Measurements from ENCODE around the gene ZBTB20. TPM values are rescaled to one million over a fixed set of nuclear protein-coding genes. Genes with fewer than 3 reads are reported as not detected.

The ZBTB20 gene
- polyA plus RNA-seq, 1 donor, result 1.1 TPM

GRCh38 chr3:115071601-115072000, 75.5 kb downstream of the ZBTB20 start:
- Histone ChIP-seq H3K36me3 (ENCODE audit: control insufficient read depth, insufficient read depth, low read length) (peaks cover 2% of the 10 kb centered on the region), H3K4me3 (ENCODE audit: low read length) (no peak overlapping the region), H3K9me3 (ENCODE audit: control insufficient read depth, low read depth, low read length) (no peaks in the 10 kb centered on the region), H3K4me1 (ENCODE audit: control insufficient read depth, insufficient read depth, low read length) (peaks cover 4% of the 10 kb centered on the region), H3K27ac (ENCODE audit: low read length) (no peak overlapping the region), H3K27me3 (ENCODE audit: control insufficient read depth, insufficient read depth, low read length) (no peaks in the 10 kb centered on the region)
- DNase-seq, result peak in 1 of 2 donors; percentile 18
- WGBS (ENCODE audit: insufficient coverage, low lambda C conversion rate), result 100% methylated on average over 2 of the region's 5 CpGs

- no peak overlapping the region for H3K27ac ChIP-seq (ENCODE audit: low read length)
These were observed 75.9 kb downstream of the ZBTB20 start for GRCh38 chr3:115071166-115071565.

GRCh38 chr3:115068799-115069198, 78.3 kb downstream of the ZBTB20 start:
- H3K4me3 ChIP-seq (ENCODE audit: low read length), result no peak overlapping the region

More at GRCh38 chr3:115071166-115071565, 75.9 kb downstream of the ZBTB20 start:
- WGBS (ENCODE audit: insufficient coverage, low lambda C conversion rate), result 92% methylated on average over 1 of the region's 2 CpGs
- H3K27me3 ChIP-seq (ENCODE audit: control insufficient read depth, insufficient read depth, low read length), result no peaks in the 10 kb centered on the region
- no peak for DNase-seq
- no peak overlapping the region for H3K4me3 ChIP-seq (ENCODE audit: low read length)
- peaks cover 4% of the 10 kb centered on the region for H3K4me1 ChIP-seq (ENCODE audit: control insufficient read depth, insufficient read depth, low read length)
- peaks cover 2% of the 10 kb centered on the region for H3K36me3 ChIP-seq (ENCODE audit: control insufficient read depth, insufficient read depth, low read length)
- no peaks in the 10 kb centered on the region for H3K9me3 ChIP-seq (ENCODE audit: control insufficient read depth, low read depth, low read length)

GRCh38 chr3:115062412-115062956, 84.6 kb downstream of the ZBTB20 start:
- no peaks in the 10 kb centered on the region for H3K4me1 ChIP-seq (ENCODE audit: control insufficient read depth, insufficient read depth, low read length)
- no peak overlapping the region for H3K27ac ChIP-seq (ENCODE audit: low read length)
- no peaks in the 10 kb centered on the region for H3K36me3 ChIP-seq (ENCODE audit: control insufficient read depth, insufficient read depth, low read length)
- DNase-seq, result no peak
- H3K27me3 ChIP-seq (ENCODE audit: control insufficient read depth, insufficient read depth, low read length), result no peaks in the 10 kb centered on the region
- no peak overlapping the region for H3K4me3 ChIP-seq (ENCODE audit: low read length)
- no peaks in the 10 kb centered on the region for H3K9me3 ChIP-seq (ENCODE audit: control insufficient read depth, low read depth, low read length)

More at GRCh38 chr3:115068799-115069198, 78.3 kb downstream of the ZBTB20 start:
- Histone ChIP-seq H3K4me1 (ENCODE audit: control insufficient read depth, insufficient read depth, low read length) (peaks cover under 1% of the 10 kb centered on the region), H3K27ac (ENCODE audit: low read length) (no peak overlapping the region), H3K9me3 (ENCODE audit: control insufficient read depth, low read depth, low read length) (no peaks in the 10 kb centered on the region), H3K27me3 (ENCODE audit: control insufficient read depth, insufficient read depth, low read length) (no peaks in the 10 kb centered on the region), H3K36me3 (ENCODE audit: control insufficient read depth, insufficient read depth, low read length) (peaks cover 2% of the 10 kb centered on the region)
- no peak for DNase-seq

- H3K36me3 ChIP-seq (ENCODE audit: control insufficient read depth, insufficient read depth, low read length), result no peaks in the 10 kb centered on the region
- WGBS (ENCODE audit: insufficient coverage, low lambda C conversion rate), result no CpG with 5 or more reads among the region's 2 CpGs
- no peak for DNase-seq
- no peak overlapping the region for H3K4me3 ChIP-seq (ENCODE audit: low read length)
- H3K27me3 ChIP-seq (ENCODE audit: control insufficient read depth, insufficient read depth, low read length), result no peaks in the 10 kb centered on the region
- H3K9me3 ChIP-seq (ENCODE audit: control insufficient read depth, low read depth, low read length), result no peaks in the 10 kb centered on the region
- no peak overlapping the region for H3K27ac ChIP-seq (ENCODE audit: low read length)
- H3K4me1 ChIP-seq (ENCODE audit: control insufficient read depth, insufficient read depth, low read length), result no peaks in the 10 kb centered on the region
These were observed 85.1 kb downstream of the ZBTB20 start for GRCh38 chr3:115062009-115062408.

- Histone ChIP-seq H3K27ac (ENCODE audit: low read length) (no peak overlapping the region), H3K4me3 (ENCODE audit: low read length) (no peak overlapping the region), H3K36me3 (ENCODE audit: control insufficient read depth, insufficient read depth, low read length) (no peaks in the 10 kb centered on the region), H3K4me1 (ENCODE audit: control insufficient read depth, insufficient read depth, low read length) (no peaks in the 10 kb centered on the region), H3K27me3 (ENCODE audit: control insufficient read depth, insufficient read depth, low read length) (no peaks in the 10 kb centered on the region), H3K9me3 (ENCODE audit: control insufficient read depth, low read depth, low read length) (peaks cover 4% of the 10 kb centered on the region)
- DNase-seq, result no peak
- 80% methylated on average over 1 of the region's 3 CpGs for WGBS (ENCODE audit: insufficient coverage, low lambda C conversion rate)
These were observed 94.2 kb downstream of the ZBTB20 start for GRCh38 chr3:115052906-115053305.

GRCh38 chr3:115042351-115042750, 104.7 kb downstream of the ZBTB20 start:
- Histone ChIP-seq H3K27ac (ENCODE audit: low read length) (no peak overlapping the region), H3K36me3 (ENCODE audit: control insufficient read depth, insufficient read depth, low read length) (no peaks in the 10 kb centered on the region), H3K9me3 (ENCODE audit: control insufficient read depth, low read depth, low read length) (no peaks in the 10 kb centered on the region), H3K27me3 (ENCODE audit: control insufficient read depth, insufficient read depth, low read length) (no peaks in the 10 kb centered on the region), H3K4me3 (ENCODE audit: low read length) (no peak overlapping the region), H3K4me1 (ENCODE audit: control insufficient read depth, insufficient read depth, low read length) (no peaks in the 10 kb centered on the region)
- DNase-seq, result no peak
- WGBS (ENCODE audit: insufficient coverage, low lambda C conversion rate), result 88% methylated on average over 3 of the region's 3 CpGs

- H3K27ac ChIP-seq (ENCODE audit: low read length), result no peak overlapping the region
- no peaks in the 10 kb centered on the region for H3K36me3 ChIP-seq (ENCODE audit: control insufficient read depth, insufficient read depth, low read length)
- 11% methylated on average over 2 of the region's 4 CpGs for WGBS (ENCODE audit: insufficient coverage, low lambda C conversion rate)
- H3K9me3 ChIP-seq (ENCODE audit: control insufficient read depth, low read depth, low read length), result no peaks in the 10 kb centered on the region
- no peak overlapping the region for H3K4me3 ChIP-seq (ENCODE audit: low read length)
- DNase-seq, result peak; percentile 6 to 15
- H3K4me1 ChIP-seq (ENCODE audit: control insufficient read depth, insufficient read depth, low read length), result no peaks in the 10 kb centered on the region
- H3K27me3 ChIP-seq (ENCODE audit: control insufficient read depth, insufficient read depth, low read length), result no peaks in the 10 kb centered on the region
These were observed 106.3 kb downstream of the ZBTB20 start for GRCh38 chr3:115040673-115041286.

GRCh38 chr3:115040246-115040645, 106.8 kb downstream of the ZBTB20 start:
- no peaks in the 10 kb centered on the region for H3K27me3 ChIP-seq (ENCODE audit: control insufficient read depth, insufficient read depth, low read length)
- H3K4me3 ChIP-seq (ENCODE audit: low read length), result no peak overlapping the region
- no peak for DNase-seq
- H3K4me1 ChIP-seq (ENCODE audit: control insufficient read depth, insufficient read depth, low read length), result no peaks in the 10 kb centered on the region
- H3K36me3 ChIP-seq (ENCODE audit: control insufficient read depth, insufficient read depth, low read length), result no peaks in the 10 kb centered on the region
- H3K27ac ChIP-seq (ENCODE audit: low read length), result no peak overlapping the region
- no peaks in the 10 kb centered on the region for H3K9me3 ChIP-seq (ENCODE audit: control insufficient read depth, low read depth, low read length)

GRCh38 chr3:115038817-115039216, 108.3 kb downstream of the ZBTB20 start:
- no peak for DNase-seq
- no peaks in the 10 kb centered on the region for H3K4me1 ChIP-seq (ENCODE audit: control insufficient read depth, insufficient read depth, low read length)
- no peaks in the 10 kb centered on the region for H3K27me3 ChIP-seq (ENCODE audit: control insufficient read depth, insufficient read depth, low read length)
- H3K9me3 ChIP-seq (ENCODE audit: control insufficient read depth, low read depth, low read length), result no peaks in the 10 kb centered on the region
- no peak overlapping the region for H3K4me3 ChIP-seq (ENCODE audit: low read length)
- no peak overlapping the region for H3K27ac ChIP-seq (ENCODE audit: low read length)
- 90% methylated on average over 1 of the region's 1 CpG for whole genome bisulfite sequencing (ENCODE audit: insufficient coverage, low lambda C conversion rate)
- no peaks in the 10 kb centered on the region for H3K36me3 ChIP-seq (ENCODE audit: control insufficient read depth, insufficient read depth, low read length)

- no peaks in the 10 kb centered on the region for H3K27me3 ChIP-seq (ENCODE audit: control insufficient read depth, insufficient read depth, low read length)
- no peaks in the 10 kb centered on the region for H3K4me1 ChIP-seq (ENCODE audit: control insufficient read depth, insufficient read depth, low read length)
- H3K27ac ChIP-seq (ENCODE audit: low read length), result no peak overlapping the region
- no peak overlapping the region for H3K4me3 ChIP-seq (ENCODE audit: low read length)
- H3K9me3 ChIP-seq (ENCODE audit: control insufficient read depth, low read depth, low read length), result no peaks in the 10 kb centered on the region
- H3K36me3 ChIP-seq (ENCODE audit: control insufficient read depth, insufficient read depth, low read length), result no peaks in the 10 kb centered on the region
- WGBS (ENCODE audit: insufficient coverage, low lambda C conversion rate), result 80% methylated on average over 1 of the region's 1 CpG
- no peak for DNase-seq
These were observed 124.2 kb downstream of the ZBTB20 start for GRCh38 chr3:115022835-115023398.
